Measurements from ENCODE around the gene NF2.
A peak's percentile ranks its signal among the peaks of the same experiment; 100 is the strongest.

NF2 gene

GRCh38 chr22:29697853-29698598 is 94.6 kb downstream of the NF2 start:
- DNase-seq (ENCODE audit: low read depth, low spot score) = no peak
- Histone ChIP-seq H3K4me3 (ENCODE audit: insufficient read length, low read depth) (no peak overlapping the region), H3K4me1 (ENCODE audit: insufficient read depth, insufficient read length) (peaks cover 10% of the 10 kb centered on the region), H3K9ac (ENCODE audit: insufficient read length, low read depth) (no peak overlapping the region), H3K9me3 (ENCODE audit: insufficient read depth, low read length) (no peaks in the 10 kb centered on the region), H3K27me3 (ENCODE audit: insufficient read depth, insufficient read length) (peaks cover 3% of the 10 kb centered on the region), H3K36me3 (ENCODE audit: insufficient read depth, insufficient read length, low read length) (peaks cover 20% of the 10 kb centered on the region)
- no peak for TF ChIP-seq YY1 (IDR thresholded peaks at IDR 0.05; ENCODE audit: insufficient read depth, insufficient read length)
- no peak for TF ChIP-seq ZNF274 (IDR thresholded peaks at IDR 0.05; ENCODE audit: low read depth, low read length)
- TF ChIP-seq SUZ12 (IDR thresholded peaks at IDR 0.05; ENCODE audit: extremely low read depth, insufficient read depth, insufficient read length) = no peak

GRCh38 chr22:29700206-29700899 is 96.9 kb downstream of the NF2 start:
- Histone ChIP-seq H3K4me1 (ENCODE audit: insufficient read depth, insufficient read length) (peaks cover 15% of the 10 kb centered on the region), H3K9ac (ENCODE audit: insufficient read length, low read depth) (peak overlapping the region; percentile 32), H3K27me3 (ENCODE audit: insufficient read depth, insufficient read length) (peaks cover 11% of the 10 kb centered on the region), H3K36me3 (ENCODE audit: insufficient read depth, insufficient read length, low read length) (peaks cover 7% of the 10 kb centered on the region), H3K9me3 (ENCODE audit: insufficient read depth, low read length) (no peaks in the 10 kb centered on the region), H3K4me3 (ENCODE audit: insufficient read length, low read depth) (no peak overlapping the region)
- no peak for TF ChIP-seq SUZ12 (IDR thresholded peaks at IDR 0.05; ENCODE audit: extremely low read depth, insufficient read depth, insufficient read length)
- TF ChIP-seq ZNF274 (IDR thresholded peaks at IDR 0.05; ENCODE audit: low read depth, low read length) = no peak
- TF ChIP-seq YY1 (IDR thresholded peaks at IDR 0.05; ENCODE audit: insufficient read depth, insufficient read length) = no peak
- no peak for DNase-seq (ENCODE audit: low read depth, low spot score)

GRCh38 chr22:29700900-29701154 is 97.4 kb downstream of the NF2 start:
- H3K36me3 ChIP-seq (ENCODE audit: insufficient read depth, insufficient read length, low read length) = peaks cover 3% of the 10 kb centered on the region
- H3K4me1 ChIP-seq (ENCODE audit: insufficient read depth, insufficient read length) = peaks cover 16% of the 10 kb centered on the region
- DNase-seq (ENCODE audit: low read depth, low spot score) = no peak
- no peak overlapping the region for H3K9ac ChIP-seq (ENCODE audit: insufficient read length, low read depth)
- no peak for TF ChIP-seq ZNF274 (IDR thresholded peaks at IDR 0.05; ENCODE audit: low read depth, low read length)
- no peak for TF ChIP-seq YY1 (IDR thresholded peaks at IDR 0.05; ENCODE audit: insufficient read depth, insufficient read length)
- TF ChIP-seq SUZ12 (IDR thresholded peaks at IDR 0.05; ENCODE audit: extremely low read depth, insufficient read depth, insufficient read length) = no peak
- H3K9me3 ChIP-seq (ENCODE audit: insufficient read depth, low read length) = no peaks in the 10 kb centered on the region
- no peak overlapping the region for H3K4me3 ChIP-seq (ENCODE audit: insufficient read length, low read depth)
- H3K27me3 ChIP-seq (ENCODE audit: insufficient read depth, insufficient read length) = peaks cover 11% of the 10 kb centered on the region

- peaks cover 11% of the 10 kb centered on the region for H3K27me3 ChIP-seq (ENCODE audit: insufficient read depth, insufficient read length)
- H3K4me3 ChIP-seq (ENCODE audit: insufficient read length, low read depth) = no peak overlapping the region
- peaks cover 20% of the 10 kb centered on the region for H3K4me1 ChIP-seq (ENCODE audit: insufficient read depth, insufficient read length)
- no peak for DNase-seq (ENCODE audit: low read depth, low spot score)
- no peak overlapping the region for H3K9ac ChIP-seq (ENCODE audit: insufficient read length, low read depth)
- no peaks in the 10 kb centered on the region for H3K9me3 ChIP-seq (ENCODE audit: insufficient read depth, low read length)
- TF ChIP-seq SUZ12 (IDR thresholded peaks at IDR 0.05; ENCODE audit: extremely low read depth, insufficient read depth, insufficient read length) (no peak), YY1 (IDR thresholded peaks at IDR 0.05; ENCODE audit: insufficient read depth, insufficient read length) (no peak), ZNF274 (IDR thresholded peaks at IDR 0.05; ENCODE audit: low read depth, low read length) (no peak)
- peaks cover 3% of the 10 kb centered on the region for H3K36me3 ChIP-seq (ENCODE audit: insufficient read depth, insufficient read length, low read length)
These were observed 97.9 kb downstream of the NF2 start for GRCh38 chr22:29701155-29701999.

- H3K36me3 ChIP-seq (ENCODE audit: insufficient read depth, insufficient read length, low read length) = peaks cover 3% of the 10 kb centered on the region
- TF ChIP-seq SUZ12 (IDR thresholded peaks at IDR 0.05; ENCODE audit: extremely low read depth, insufficient read depth, insufficient read length) (no peak), YY1 (IDR thresholded peaks at IDR 0.05; ENCODE audit: insufficient read depth, insufficient read length) (no peak), ZNF274 (IDR thresholded peaks at IDR 0.05; ENCODE audit: low read depth, low read length) (no peak)
- DNase-seq (ENCODE audit: low read depth, low spot score) = no peak
- H3K27me3 ChIP-seq (ENCODE audit: insufficient read depth, insufficient read length) = peaks cover 11% of the 10 kb centered on the region
- H3K4me1 ChIP-seq (ENCODE audit: insufficient read depth, insufficient read length) = peaks cover 20% of the 10 kb centered on the region
- H3K9me3 ChIP-seq (ENCODE audit: insufficient read depth, low read length) = no peaks in the 10 kb centered on the region
- H3K4me3 ChIP-seq (ENCODE audit: insufficient read length, low read depth) = no peak overlapping the region
- peak overlapping the region; percentile 56 for H3K9ac ChIP-seq (ENCODE audit: insufficient read length, low read depth)
These were observed 98.8 kb downstream of the NF2 start for GRCh38 chr22:29702000-29702930.

- Histone ChIP-seq H3K9me3 (ENCODE audit: insufficient read depth, low read length) (no peaks in the 10 kb centered on the region), H3K27me3 (ENCODE audit: insufficient read depth, insufficient read length) (peaks cover 11% of the 10 kb centered on the region), H3K36me3 (ENCODE audit: insufficient read depth, insufficient read length, low read length) (no peaks in the 10 kb centered on the region), H3K4me3 (ENCODE audit: insufficient read length, low read depth) (no peak overlapping the region), H3K9ac (ENCODE audit: insufficient read length, low read depth) (peak overlapping the region; percentile 50), H3K4me1 (ENCODE audit: insufficient read depth, insufficient read length) (peaks cover 20% of the 10 kb centered on the region)
- no peak for DNase-seq (ENCODE audit: low read depth, low spot score)
- no peak for TF ChIP-seq SUZ12 (IDR thresholded peaks at IDR 0.05; ENCODE audit: extremely low read depth, insufficient read depth, insufficient read length)
- TF ChIP-seq YY1 (IDR thresholded peaks at IDR 0.05; ENCODE audit: insufficient read depth, insufficient read length) = no peak
- no peak for TF ChIP-seq ZNF274 (IDR thresholded peaks at IDR 0.05; ENCODE audit: low read depth, low read length)
These were observed 99.6 kb downstream of the NF2 start for GRCh38 chr22:29702931-29703501.

Data from NT2/D1 (cell line).